ENCODE measurements around the gene CAPRIN1.
"Not testable (repeated sequence)": the region's sequence is repeated elsewhere in the genome, so short reads cannot be mapped to it uniquely, and the experiment has no call there.

Gene CAPRIN1

GRCh38 chr11:34094900-34095299, 43.4 kb downstream of the CAPRIN1 start:
- DNase-seq, result not testable (repeated sequence)

DNA sequence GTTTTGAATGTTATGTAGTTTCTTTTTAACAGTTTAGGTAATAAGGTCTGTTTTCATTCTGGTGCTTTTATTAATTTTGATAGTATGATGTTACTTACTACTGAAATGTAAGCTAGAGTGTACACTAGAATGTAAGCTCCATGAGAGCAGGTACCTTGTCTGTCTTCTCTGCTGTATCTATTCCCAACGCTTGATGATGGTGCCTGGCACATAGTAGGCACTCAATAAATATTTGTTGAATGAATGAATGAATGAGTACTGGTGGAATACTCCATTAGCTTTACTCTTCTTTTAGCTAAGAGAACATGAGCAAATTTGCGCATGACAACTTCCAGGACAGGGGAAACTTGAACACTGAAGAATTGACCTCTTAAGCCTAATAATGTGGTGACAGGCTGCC, 47.3 kb downstream of the CAPRIN1 start:
- DNase-seq, result no peak

GRCh38 chr11:34104680-34105078, 53.1 kb downstream of the CAPRIN1 start:
- DNase-seq, result no peak

DNA sequence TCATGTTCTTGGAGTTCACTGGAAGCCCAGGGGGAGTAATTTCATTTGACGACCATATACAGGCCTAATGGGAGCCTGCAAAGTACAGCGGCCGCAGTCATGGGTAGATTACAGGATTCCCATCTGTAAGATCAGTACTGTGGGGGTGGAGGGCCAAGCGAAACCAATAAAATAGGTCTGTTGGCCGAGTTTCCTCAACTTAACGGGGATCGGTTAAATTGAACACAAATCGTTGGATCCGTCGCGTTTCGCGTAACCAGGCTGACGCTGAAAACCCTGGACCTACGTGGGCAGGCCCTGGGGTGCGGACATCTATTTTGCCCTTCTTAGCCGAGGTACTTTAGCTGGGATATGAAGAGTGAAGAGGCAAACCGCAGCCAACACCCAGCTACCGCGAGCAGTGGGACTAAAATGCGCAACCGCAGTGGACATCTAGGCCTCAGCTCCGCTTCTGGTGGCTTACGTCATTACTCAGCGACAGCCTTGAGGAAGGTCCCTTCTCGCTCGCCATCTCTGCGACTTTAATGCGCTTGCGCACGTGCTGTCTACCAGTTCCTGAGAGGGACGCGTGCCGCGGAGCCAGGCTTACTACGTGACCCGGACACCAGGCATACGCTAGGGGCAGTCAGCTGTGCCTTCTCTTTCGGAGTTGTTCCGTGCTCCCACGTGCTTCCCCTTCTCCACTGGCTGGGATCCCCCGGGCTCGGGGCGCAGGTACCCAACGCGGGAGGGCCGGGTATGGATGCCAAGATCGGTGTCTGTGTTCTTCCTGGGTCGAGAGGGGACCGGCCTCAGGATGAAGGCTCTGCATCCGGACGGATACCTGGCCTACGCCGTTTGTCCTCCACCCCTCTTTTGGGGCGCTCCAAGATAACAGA, 53.8 kb downstream of the CAPRIN1 start, which contains the start of gene NAT10:
NAT10 (plus strand) TSS at position 551 of the 878 bp plus-strand sequence. CDS start 2,597 bp downstream, outside the sequence.
- peak; percentile 87 to 98 for DNase-seq

DNA sequence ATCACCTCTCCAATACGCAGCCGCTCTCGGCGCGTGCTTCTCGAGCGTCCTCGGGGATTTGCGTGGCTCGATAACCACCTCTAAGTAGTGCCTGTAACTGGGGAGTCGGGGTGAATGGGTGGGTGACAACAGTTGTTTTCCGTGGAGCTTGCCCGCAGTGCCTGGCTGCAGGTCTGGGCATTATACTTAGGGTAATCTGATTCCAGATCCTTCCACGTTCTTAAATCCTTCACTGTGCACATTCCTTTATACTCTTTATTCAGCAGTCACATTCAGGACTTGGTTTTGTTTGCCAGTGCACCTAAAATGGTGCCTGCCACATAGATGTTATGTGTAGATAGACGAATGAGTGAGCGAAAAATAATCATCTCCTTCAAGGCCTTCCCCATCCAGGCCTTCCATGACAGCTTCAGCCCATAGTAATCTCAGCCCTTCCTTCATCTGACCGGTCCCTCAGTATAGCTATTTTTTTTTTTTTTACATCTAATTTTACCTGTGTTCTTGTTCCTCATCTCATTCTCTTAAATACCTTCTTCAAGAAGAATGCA, 54.5 kb downstream of the CAPRIN1 start:
- DNase-seq, result no peak

GRCh38 chr11:34111722-34112270, 60.3 kb downstream of the CAPRIN1 start:
- DNase-seq, result no peak

GRCh38 chr11:34114014-34114413, 62.5 kb downstream of the CAPRIN1 start:
- no peak for DNase-seq

GRCh38 chr11:34114471-34114870, 62.9 kb downstream of the CAPRIN1 start:
- no peak for DNase-seq

GRCh38 chr11:34120651-34121050, 69.1 kb downstream of the CAPRIN1 start:
- DNase-seq, result no peak

GRCh38 chr11:34124885-34125668, 73.5 kb downstream of the CAPRIN1 start:
- no peak for DNase-seq

DNA sequence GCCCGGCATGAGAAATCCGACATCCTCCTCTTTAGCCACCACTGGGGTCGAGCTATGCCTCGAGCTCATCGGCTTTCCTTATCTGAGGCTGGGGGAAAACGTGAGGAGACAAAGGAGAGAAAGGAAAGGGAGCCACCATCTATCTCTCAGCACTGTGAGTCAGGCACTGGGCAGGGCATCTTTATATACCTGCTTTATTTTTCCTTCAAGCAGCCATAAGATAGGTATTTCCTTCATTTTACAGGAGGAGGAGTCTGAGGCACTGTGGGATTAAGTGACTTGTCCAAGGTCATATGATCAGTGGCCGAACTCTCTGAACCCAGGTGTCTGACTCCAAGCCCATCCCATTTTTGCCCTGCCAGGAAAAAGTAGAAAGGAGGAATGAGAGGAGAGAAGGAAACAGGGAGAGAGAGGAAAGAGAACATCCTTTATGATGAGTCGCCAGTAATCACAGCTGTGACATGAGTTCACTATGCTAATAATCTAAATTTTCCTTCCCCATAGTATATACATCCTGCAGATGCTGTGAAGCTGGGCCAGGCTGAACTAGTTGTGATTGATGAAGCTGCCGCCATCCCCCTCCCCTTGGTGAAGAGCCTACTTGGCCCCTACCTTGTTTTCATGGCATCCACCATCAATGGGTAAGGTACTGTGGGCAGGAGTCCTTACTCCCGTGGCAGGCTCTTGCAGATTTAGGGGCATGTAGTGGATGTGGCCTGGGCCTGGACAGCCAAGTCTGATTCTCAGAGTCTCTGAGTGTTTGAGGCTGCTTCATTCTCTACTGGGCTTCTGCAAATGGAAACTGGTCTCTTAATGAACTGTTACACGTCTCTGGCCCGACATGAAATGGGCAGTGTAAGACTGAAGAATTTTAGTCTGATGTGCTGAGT, 75.7 kb downstream of the CAPRIN1 start:
- no peak for DNase-seq

- no peak for DNase-seq
Measured at GRCh38 chr11:34128824-34129223, 77.3 kb downstream of the CAPRIN1 start.

GRCh38 chr11:34132261-34132965, 80.9 kb downstream of the CAPRIN1 start:
- no peak for DNase-seq

- no peak for DNase-seq
Measured at GRCh38 chr11:34134765-34135164, 83.2 kb downstream of the CAPRIN1 start.

- DNase-seq, result no peak
Measured at GRCh38 chr11:34135439-34135838, 83.9 kb downstream of the CAPRIN1 start.

- no peak for DNase-seq
Measured at GRCh38 chr11:34136420-34136819, 84.9 kb downstream of the CAPRIN1 start.

DNA sequence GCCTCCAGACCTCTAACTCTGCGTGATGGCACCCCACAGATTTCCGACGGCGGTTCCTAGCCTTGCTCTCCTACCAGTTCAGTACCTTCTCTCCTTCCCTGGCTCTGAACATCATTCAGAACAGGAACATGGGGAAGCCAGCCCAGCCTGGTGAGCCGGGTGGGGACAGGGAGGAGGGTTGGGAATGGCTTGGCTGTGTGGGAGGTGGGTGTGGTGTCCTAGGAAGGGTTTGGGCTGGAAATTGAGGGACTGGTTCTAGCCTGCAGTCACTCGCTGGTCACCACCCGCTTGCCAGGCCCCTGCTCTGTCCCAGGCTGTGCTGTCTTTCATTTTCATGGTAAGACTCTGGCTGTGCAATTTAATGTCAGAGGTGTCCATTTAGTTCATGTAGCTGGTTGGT, 87.8 kb downstream of the CAPRIN1 start:
- no peak for DNase-seq

DNA sequence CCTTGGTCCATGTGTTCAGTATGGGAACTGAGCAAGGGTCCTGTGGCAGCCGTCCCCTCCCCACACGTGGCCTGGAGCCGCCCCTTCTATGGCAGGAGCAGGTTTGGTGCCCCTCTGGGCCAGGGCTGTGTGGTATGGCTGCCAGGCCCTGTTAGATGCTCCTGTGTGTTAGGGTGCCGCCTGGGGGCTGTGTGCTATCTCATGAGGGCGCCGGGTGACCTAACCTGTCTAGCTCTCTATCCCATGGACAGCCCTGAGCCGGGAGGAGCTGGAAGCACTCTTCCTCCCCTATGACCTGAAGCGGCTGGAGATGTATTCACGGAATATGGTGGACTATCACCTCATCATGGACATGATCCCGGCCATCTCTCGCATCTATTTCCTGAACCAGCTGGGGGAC, 88.6 kb downstream of the CAPRIN1 start:
- DNase-seq, result no peak

DNA sequence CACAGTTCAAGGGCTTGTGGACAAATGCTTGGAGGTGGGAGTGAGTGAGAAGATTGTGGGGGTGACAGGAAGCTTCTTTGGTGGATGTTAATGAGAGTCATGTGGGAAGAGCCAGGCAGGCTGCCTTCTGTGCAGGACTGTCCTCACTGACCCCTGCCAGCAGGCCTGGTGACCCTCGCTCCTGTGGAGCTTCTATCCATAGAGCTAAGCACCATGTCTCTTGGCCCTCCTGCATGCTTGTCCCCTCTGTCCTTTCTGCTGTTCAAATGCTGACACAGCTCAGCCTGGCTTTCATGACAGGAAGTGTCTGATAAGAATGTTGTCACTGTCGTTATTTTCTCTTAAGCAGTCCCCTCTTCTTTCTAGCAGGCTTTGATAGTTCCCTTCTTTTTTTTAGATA, 91.5 kb downstream of the CAPRIN1 start:
- no peak for DNase-seq

DNA sequence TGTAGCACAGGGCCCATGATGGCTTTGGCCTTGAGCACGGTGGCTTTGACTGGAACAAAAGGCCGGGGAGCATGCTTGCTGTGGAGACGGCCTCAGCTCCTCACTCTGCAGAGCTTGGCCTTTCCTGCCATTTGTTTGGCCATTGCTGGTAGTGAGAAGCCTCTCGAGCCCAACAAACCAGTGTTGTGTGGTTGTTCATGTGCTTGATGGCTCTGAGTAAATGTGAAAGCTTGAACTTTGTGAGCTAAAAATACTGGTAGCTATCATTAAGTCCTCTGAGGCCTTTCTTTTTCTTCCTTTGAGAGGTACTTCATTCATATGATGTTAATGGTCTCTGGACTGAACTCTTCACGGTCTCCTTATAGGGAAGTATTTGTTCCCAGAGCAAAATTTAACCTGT, 93.5 kb downstream of the CAPRIN1 start:
- DNase-seq, result no peak

- DNase-seq, result no peak
Measured at GRCh38 chr11:34145847-34146381, 94.4 kb downstream of the CAPRIN1 start.

Measured in bone marrow (tissue), 2 donors.